H1 (cell line): Measurements from ENCODE around the gene FOXA2. TPM values are rescaled to one million over a fixed set of nuclear protein-coding genes. Genes with fewer than 3 reads are reported as not detected.

ENCODE experiments used
- SIN3A ChIP-seq, 2 experiments: IDR thresholded peaks in 1 of 2; conservative IDR thresholded peaks in 1 of 2; 2 replicates each; pipeline ENCODE4 v1.6.1; 2011 to 2012; ENCODE audit warnings: low read length in 2 of 2, improper control_type of control experiment in 1 of 2, low read depth in 1 of 2, mild to moderate bottlenecking in 1 of 2
- polyA plus RNA-seq, 7 experiments: library from polyadenylated mRNA; depleted of rRNA in 3 of 7; stranded (reverse) in 5 of 7; unstranded in 2 of 7; fragments of >200 nt in 5 of 7; fragments of 200-250 nt in 2 of 7; gene quantifications; 1 replicate in 5 of 7; 2 replicates in 1 of 7; 4 replicates in 1 of 7; pipeline versions ENCODE4 v1.2.1 to v1.2.3, GENCODE V29; 2011 to 2013; ENCODE audit warnings: missing spikeins in 2 of 7, mixed read lengths in 2 of 7
- total RNA-seq: library from RNA; stranded (reverse); fragmentation: NEBNext Ultra II Directional; extraction: Animal tissue kit (Norgen Biotek cat#: 25700); gene quantifications from 2 replicates; pipeline ENCODE4 v1.2.1, GENCODE V29; 2021
- TF ChIP-seq, protein P1 (sequence below): IDR thresholded peaks from 2 replicates; pipeline ENCODE4 v1.6.1; 2011; ENCODE audit warnings: low read depth, mild to moderate bottlenecking, low read length; ENCODE audit not compliant: insufficient read depth

The FOXA2 gene
- total and polyA plus RNA-seq, 2 of the 8 experiments (the other 6 are each of a cell fraction or from before 2014, with no cell fraction given) = not detected

DNA sequence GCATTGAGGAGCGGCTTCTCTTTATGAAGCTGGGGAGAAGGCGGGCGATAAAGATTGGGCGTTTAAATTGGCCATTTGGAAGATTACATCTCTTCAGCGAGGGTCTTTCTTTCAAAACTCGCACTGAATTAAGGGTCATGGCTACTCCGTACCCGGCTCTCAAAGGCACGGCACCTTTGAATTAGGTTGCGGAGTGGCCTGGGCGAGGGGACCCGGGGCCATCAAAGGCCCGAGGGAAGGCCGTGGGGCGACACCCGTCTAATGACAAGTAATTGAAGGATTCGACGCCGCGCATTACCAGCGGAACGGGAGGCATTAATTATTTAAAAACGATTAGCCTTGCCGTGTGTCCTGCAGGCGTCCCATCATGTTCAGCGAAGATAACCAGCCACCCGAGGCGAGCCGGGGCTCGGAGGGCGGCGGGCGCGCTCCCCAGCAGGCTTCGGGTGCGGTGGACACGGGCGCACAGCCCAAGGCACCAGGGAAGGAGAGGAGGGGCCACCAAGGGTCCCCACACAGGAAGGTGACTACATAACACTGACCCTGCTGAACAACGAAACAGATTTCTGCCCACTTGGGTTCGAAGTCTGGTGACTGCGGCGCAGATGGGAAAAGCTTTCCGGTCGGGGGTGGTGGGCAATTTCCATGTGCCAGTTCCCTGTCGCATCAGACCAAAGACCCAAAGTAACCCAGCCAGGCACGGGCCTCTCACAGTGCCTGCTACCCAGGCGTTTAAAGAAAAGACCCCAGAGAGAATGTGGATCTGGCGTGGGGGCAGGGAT lies 7.4 kb downstream of the FOXA2 start (continued):
- TF ChIP-seq, protein P1, sequence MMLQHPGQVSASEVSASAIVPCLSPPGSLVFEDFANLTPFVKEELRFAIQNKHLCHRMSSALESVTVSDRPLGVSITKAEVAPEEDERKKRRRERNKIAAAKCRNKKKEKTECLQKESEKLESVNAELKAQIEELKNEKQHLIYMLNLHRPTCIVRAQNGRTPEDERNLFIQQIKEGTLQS = no peak
- TF ChIP-seq SIN3A (conservative IDR thresholded peaks at IDR 0.05 in 1 of 2, IDR thresholded peaks at IDR 0.05 in 1 of 2; ENCODE audit: low read depth in 1 of 2, low read length in 2 of 2) = no peak
